Measurements from ENCODE around the gene SHC4.

DNA sequence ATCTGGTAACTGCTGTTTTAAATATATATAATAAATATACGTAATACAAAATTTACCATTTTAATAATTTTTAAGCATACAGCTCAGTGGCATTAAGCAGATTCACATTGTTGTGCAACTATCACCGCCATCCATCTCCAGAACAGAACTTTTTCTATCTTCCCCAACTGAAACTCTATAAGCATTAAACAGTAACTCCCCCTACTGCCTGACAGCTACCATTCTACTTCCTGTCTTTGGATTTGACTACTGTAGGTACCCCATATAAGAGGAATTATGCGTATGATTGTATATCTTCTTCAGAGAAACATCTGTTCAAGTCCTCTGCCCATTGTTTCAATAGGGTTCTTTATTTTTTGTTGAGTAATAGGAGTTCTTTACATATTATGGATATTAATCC is 49.0 kb downstream of the SHC4 start:
- no peak for TF ChIP-seq EZH2phosphoT487 (IDR thresholded peaks at IDR 0.05; ENCODE audit: insufficient read depth, low read depth)
- no peak for TF ChIP-seq EZH2 (IDR thresholded peaks at IDR 0.05; ENCODE audit: insufficient read depth, poor library complexity, severe bottlenecking)

All from GM23248 (cell line).